ENCODE results near the gene F13A1.

The F13A1 gene

GRCh38 chr6:6333501-6333900 lies 13.0 kb upstream of the F13A1 start:
- no peak overlapping the region for H3K4me3 ChIP-seq (ENCODE audit: low read length)
- DNase-seq (ENCODE audit: low read depth) = peak; percentile 78
- TF ChIP-seq CTCF (IDR thresholded peaks at IDR 0.05; ENCODE audit: insufficient read depth, low read depth, low read length, missing control alignments) = no peak

- DNase-seq (ENCODE audit: low read depth) = no peak
- TF ChIP-seq CTCF (IDR thresholded peaks at IDR 0.05; ENCODE audit: insufficient read depth, low read depth, low read length, missing control alignments) = no peak
- H3K4me3 ChIP-seq (ENCODE audit: low read length) = no peak overlapping the region
Observed at GRCh38 chr6:6332811-6333244, 12.4 kb upstream of the F13A1 start.

DNA sequence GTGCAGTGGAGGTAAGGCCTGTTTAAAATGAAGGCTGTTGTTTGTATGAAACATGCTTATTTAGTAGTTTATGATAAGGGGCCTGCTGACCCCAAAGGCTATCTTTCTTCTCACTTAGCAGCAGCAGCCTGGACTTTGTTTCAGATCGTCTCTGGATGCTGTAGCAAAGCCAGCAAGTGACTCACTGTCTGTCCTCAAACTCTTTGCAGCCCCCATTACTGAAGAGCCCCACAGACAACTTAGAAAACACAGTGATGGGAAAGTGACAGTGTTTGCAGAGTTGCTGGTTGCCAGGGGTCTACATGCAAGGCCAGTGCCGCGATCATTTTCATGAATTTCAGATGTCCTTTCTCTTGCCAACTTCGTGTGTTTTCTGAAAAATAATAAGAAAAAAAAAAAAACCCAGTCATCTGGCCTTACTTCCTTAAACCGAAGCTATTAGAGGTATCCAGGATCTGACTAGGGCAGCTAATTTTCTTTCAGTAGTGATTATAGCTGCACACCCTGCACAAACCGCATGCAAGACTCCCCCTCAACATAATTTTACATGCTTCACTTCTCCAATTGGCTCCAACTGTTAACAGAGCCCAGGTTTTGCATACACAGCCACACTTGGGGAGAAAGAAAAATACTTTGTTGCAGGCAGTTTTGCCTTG lies 11.6 kb upstream of the F13A1 start:
- DNase-seq (ENCODE audit: low read depth) = no peak
- no peak for TF ChIP-seq CTCF (IDR thresholded peaks at IDR 0.05; ENCODE audit: insufficient read depth, low read depth, low read length, missing control alignments)
- H3K4me3 ChIP-seq (ENCODE audit: low read length) = no peak overlapping the region

DNA sequence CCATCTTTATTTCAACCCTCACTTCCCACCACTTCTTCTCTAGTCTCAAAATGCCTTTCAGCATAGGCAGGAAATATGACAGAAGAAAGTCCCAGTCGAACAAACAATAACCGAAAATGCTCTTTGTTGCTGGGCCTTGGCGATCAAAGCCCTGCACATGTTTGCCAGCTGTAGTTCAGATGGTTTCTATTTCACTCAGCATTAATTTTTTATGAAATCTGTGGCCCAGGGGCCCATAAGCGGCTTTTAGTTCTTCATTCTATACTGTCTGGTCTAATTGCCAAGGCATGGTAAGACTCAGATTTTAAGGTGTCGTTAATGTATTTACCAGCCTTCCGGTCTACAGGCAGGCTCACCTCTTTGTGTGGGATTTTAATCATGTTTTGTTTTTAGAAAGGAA lies 10.9 kb upstream of the F13A1 start:
- H3K4me3 ChIP-seq (ENCODE audit: low read length) = no peak overlapping the region
- TF ChIP-seq CTCF (IDR thresholded peaks at IDR 0.05; ENCODE audit: insufficient read depth, low read depth, low read length, missing control alignments) = no peak
- DNase-seq (ENCODE audit: low read depth) = no peak

GRCh38 chr6:6330407-6330806 lies 9.9 kb upstream of the F13A1 start:
- no peak for DNase-seq (ENCODE audit: low read depth)
- no peak for TF ChIP-seq CTCF (IDR thresholded peaks at IDR 0.05; ENCODE audit: insufficient read depth, low read depth, low read length, missing control alignments)
- H3K4me3 ChIP-seq (ENCODE audit: low read length) = no peak overlapping the region

- TF ChIP-seq CTCF (IDR thresholded peaks at IDR 0.05; ENCODE audit: insufficient read depth, low read depth, low read length, missing control alignments) = no peak
- H3K4me3 ChIP-seq (ENCODE audit: low read length) = no peak overlapping the region
- no peak for DNase-seq (ENCODE audit: low read depth)
Observed at GRCh38 chr6:6328451-6328850, 8.0 kb upstream of the F13A1 start.

- no peak for TF ChIP-seq CTCF (IDR thresholded peaks at IDR 0.05; ENCODE audit: insufficient read depth, low read depth, low read length, missing control alignments)
Observed at GRCh38 chr6:6323352-6323751, 2.9 kb upstream of the F13A1 start.

More at GRCh38 chr6:6323352-6323751, 2.9 kb upstream of the F13A1 start:
- DNase-seq (ENCODE audit: low read depth) = no peak
- H3K4me3 ChIP-seq (ENCODE audit: low read length) = no peak overlapping the region

Measured in epithelial cell of esophagus (primary cell).